GM18873 (cell line): ENCODE data around the gene METAP2.
A peak's percentile ranks its signal among the peaks of the same experiment; 100 is the strongest.
"Not testable (repeated sequence)": the region's sequence is repeated elsewhere in the genome, so short reads cannot be mapped to it uniquely, and the experiment has no call there.

Experiments
- ATAC-seq: cut with Tn5 transposase; IDR thresholded peaks from one replicate; pipeline ENCODE4 v1.9.1; 2021; ENCODE audit warnings: mild to moderate bottlenecking, moderate library complexity, moderate number of reproducible peaks; ENCODE audit not compliant: unreplicated experiment, low FRiP score

METAP2 gene

GRCh38 chr12:95462081-95462480, 11.9 kb upstream of the METAP2 start:
- ATAC-seq, result no peak

- ATAC-seq, result no peak
Measured at GRCh38 chr12:95462551-95462950, 11.4 kb upstream of the METAP2 start.

- ATAC-seq, result no peak
Measured at GRCh38 chr12:95463050-95463449, 10.9 kb upstream of the METAP2 start.

- not testable (repeated sequence) for ATAC-seq
Measured at GRCh38 chr12:95463776-95464175, 10.2 kb upstream of the METAP2 start.

GRCh38 chr12:95465275-95465674, 8.7 kb upstream of the METAP2 start:
- ATAC-seq, result no peak

GRCh38 chr12:95470300-95470699, 3.7 kb upstream of the METAP2 start:
- no peak for ATAC-seq

- ATAC-seq, result peak; percentile 10
Measured at GRCh38 chr12:95473231-95473883, 595 bp upstream of the METAP2 start.

- no peak for ATAC-seq
Measured at GRCh38 chr12:95474660-95474958, 657 bp downstream of the METAP2 start.

GRCh38 chr12:95480230-95480629, 6.3 kb downstream of the METAP2 start:
- no peak for ATAC-seq

- no peak for ATAC-seq
Measured at GRCh38 chr12:95481072-95481471, 7.1 kb downstream of the METAP2 start.

- no peak for ATAC-seq
Measured at GRCh38 chr12:95481888-95482287, 7.9 kb downstream of the METAP2 start.

- not testable (repeated sequence) for ATAC-seq
Measured at GRCh38 chr12:95482564-95482963, 8.6 kb downstream of the METAP2 start.

GRCh38 chr12:95484524-95484923, 10.6 kb downstream of the METAP2 start:
- ATAC-seq, result no peak

GRCh38 chr12:95487024-95487423, 13.1 kb downstream of the METAP2 start:
- no peak for ATAC-seq

- ATAC-seq, result no peak
Measured at GRCh38 chr12:95492462-95492861, 18.5 kb downstream of the METAP2 start.

GRCh38 chr12:95494888-95495287, 20.9 kb downstream of the METAP2 start:
- no peak for ATAC-seq

GRCh38 chr12:95495433-95495832, 21.5 kb downstream of the METAP2 start:
- ATAC-seq, result no peak

- ATAC-seq, result no peak
Measured at GRCh38 chr12:95497031-95497430, 23.1 kb downstream of the METAP2 start.

- no peak for ATAC-seq
Measured at GRCh38 chr12:95498968-95499367, 25.0 kb downstream of the METAP2 start.

- no peak for ATAC-seq
Measured at GRCh38 chr12:95499772-95500171, 25.8 kb downstream of the METAP2 start.

GRCh38 chr12:95504140-95504539, 30.2 kb downstream of the METAP2 start:
- no peak for ATAC-seq

GRCh38 chr12:95505039-95505438, 31.1 kb downstream of the METAP2 start:
- ATAC-seq, result no peak
